PC-9 (cell line): ENCODE data around the gene P2RY8. TPM values are rescaled to one million over a fixed set of nuclear protein-coding genes. Genes with fewer than 3 reads are reported as not detected.

Source experiments
- BruUV-seq: library from RNA; stranded (reverse); fragments of 400-500 nt; replicated peaks from 2 replicates; lab custom pipeline; 2021; lab: Mats Ljungman, UMichigan
- CTCF ChIA-PET: fragments of 300-600 bp; sonication (Branson Sonifier 250); formaldehyde crosslinking; loops from one replicate; lab custom pipeline; 2022; ENCODE audit warnings: antibody characterized with exemption; lab: Charles Lee
- POLR2A ChIA-PET: fragments of 300-600 bp; sonication (Branson Sonifier 250); formaldehyde crosslinking; loops from one replicate; lab custom pipeline; 2022; ENCODE audit warnings: antibody characterized with exemption; ENCODE audit not compliant: unreplicated experiment; lab: Charles Lee
- DNase-seq, 2 experiments: peaks; one replicate each; pipeline versions ENCODE4 v3.0.0 to v3.0.0-alpha.2; 2015 to 2022; ENCODE audit warnings: mixed read lengths in 1 of 2
- H2AFZ ChIP-seq: fragments of 200-600 bp; sonication (generic); 2 replicates; pipeline ENCODE4 v1.8.1; 2017; ENCODE audit warnings: antibody characterized with exemption
- H3F3A ChIP-seq: fragments of 200-600 bp; sonication (generic); 2 replicates; pipeline ENCODE4 v1.8.1; 2017; ENCODE audit warnings: antibody characterized with exemption, mild to moderate bottlenecking, low read depth; ENCODE audit not compliant: insufficient read depth
- H3K27ac ChIP-seq: fragments of 200-600 bp; sonication (generic); 2 replicates; pipeline ENCODE4 v1.6.1; 2016; ENCODE audit warnings: mixed run types
- H3K27me3 ChIP-seq: fragments of 200-600 bp; sonication (generic); 2 replicates; pipeline ENCODE4 v1.6.1; 2016; ENCODE audit warnings: low read depth, mixed run types; ENCODE audit not compliant: insufficient read depth
- H3K36me3 ChIP-seq: fragments of 200-600 bp; sonication (generic); 2 replicates; pipeline ENCODE4 v1.6.1; 2016; ENCODE audit warnings: low read depth, mixed run types
- H3K4me1 ChIP-seq: fragments of 200-600 bp; sonication (generic); replicated peaks from 2 replicates; pipeline ENCODE4 v1.6.1; 2016; ENCODE audit warnings: mixed run types; ENCODE audit not compliant: insufficient read depth
- H3K4me2 ChIP-seq: fragments of 200-600 bp; sonication (generic); 2 replicates; pipeline ENCODE4 v1.6.1; 2017; ENCODE audit warnings: mixed run types
- H3K4me3 ChIP-seq: fragments of 200-600 bp; sonication (generic); 2 replicates; pipeline ENCODE4 v1.6.1; 2016; ENCODE audit warnings: mixed run types
- H3K79me2 ChIP-seq: fragments of 200-600 bp; sonication (generic); 2 replicates; pipeline ENCODE4 v1.6.1; 2017; ENCODE audit warnings: low read depth, mixed run types
- H3K9me2 ChIP-seq: fragments of 200-600 bp; sonication (generic); 2 replicates; pipeline ENCODE4 v1.8.1; 2017; ENCODE audit warnings: mild to moderate bottlenecking; ENCODE audit not compliant: insufficient read depth
- H3K9me3 ChIP-seq: fragments of 200-600 bp; sonication (generic); 2 replicates; pipeline ENCODE4 v1.8.1; 2016; ENCODE audit warnings: low read depth; ENCODE audit not compliant: insufficient read depth
- H4K20me1 ChIP-seq: fragments of 200-600 bp; sonication (generic); 2 replicates; pipeline ENCODE4 v1.8.1; 2017; ENCODE audit not compliant: insufficient read depth
- CTCF ChIP-seq: fragments of 200-600 bp; sonication (generic); conservative IDR thresholded peaks from 2 replicates; pipeline ENCODE4 v1.6.1; 2017; ENCODE audit warnings: mixed run types, antibody characterized with exemption, mild to moderate bottlenecking, moderate library complexity
- EZH2 ChIP-seq: fragments of 200-600 bp; sonication (generic); IDR thresholded peaks from 2 replicates; pipeline ENCODE4 v1.8.0; 2017; ENCODE audit warnings: antibody characterized with exemption, low read depth
- intact Hi-C: fragments of 100-400 bp; cut with micrococcal nuclease; formaldehyde crosslinking; loops from one replicate; pipeline ENCODE4 v1.10.0; 2022; ENCODE audit not compliant: unreplicated experiment
- total RNA-seq: library from RNA; stranded (reverse); gene quantifications from 2 replicates; pipeline ENCODE4 v1.2.3, GENCODE V29; 2021

P2RY8 gene
- total RNA-seq, 1 experiment from 2014 or later, result not detected

GRCh38 chrX:1516596-1517104 lies 20.3 kb downstream of the P2RY8 start:
- ChIA-PET CTCF (no interaction called here), POLR2A (no interaction called here)
- H3K27ac ChIP-seq, result no peak overlapping the region
- TF ChIP-seq EZH2, result no peak
- no peaks in the 10 kb centered on the region for H3K9me2 ChIP-seq
- no peaks in the 10 kb centered on the region for H3K4me1 ChIP-seq
- H3K27me3 ChIP-seq, result peaks cover 21% of the 10 kb centered on the region
- BruUV-seq, result no TSS peak
- no peaks in the 10 kb centered on the region for H3K36me3 ChIP-seq
- H3K9me3 ChIP-seq, result no peaks in the 10 kb centered on the region
- H3K79me2 ChIP-seq, result no peaks in the 10 kb centered on the region
- intact Hi-C loops, result no loop called here
- no peaks in the 10 kb centered on the region for H4K20me1 ChIP-seq
- no peak overlapping the region for H3K4me3 ChIP-seq
- no peak overlapping the region for H3K4me2 ChIP-seq
- no peaks in the 10 kb centered on the region for H3F3A ChIP-seq
- H2AFZ ChIP-seq, result no peak overlapping the region
- DNase-seq, result no peak

- H3K9me3 ChIP-seq, result no peaks in the 10 kb centered on the region
- H3K27ac ChIP-seq, result no peak overlapping the region
- ChIA-PET CTCF (no interaction called here), POLR2A (no interaction called here)
- H3K4me1 ChIP-seq, result no peaks in the 10 kb centered on the region
- H3K79me2 ChIP-seq, result no peaks in the 10 kb centered on the region
- intact Hi-C loops, result no loop called here
- H4K20me1 ChIP-seq, result no peaks in the 10 kb centered on the region
- TF ChIP-seq EZH2 (no peak), CTCF (no peak)
- H2AFZ ChIP-seq, result no peak overlapping the region
- peaks cover 55% of the 10 kb centered on the region for H3K27me3 ChIP-seq
- no peaks in the 10 kb centered on the region for H3F3A ChIP-seq
- H3K36me3 ChIP-seq, result no peaks in the 10 kb centered on the region
- no peak overlapping the region for H3K4me3 ChIP-seq
- H3K4me2 ChIP-seq, result no peak overlapping the region
- no peak for DNase-seq
- H3K9me2 ChIP-seq, result no peaks in the 10 kb centered on the region
- no TSS peak for BruUV-seq
Observed at GRCh38 chrX:1511829-1512228, 25.2 kb downstream of the P2RY8 start.

GRCh38 chrX:1511150-1511549 lies 25.8 kb downstream of the P2RY8 start:
- peaks cover 59% of the 10 kb centered on the region for H3K27me3 ChIP-seq
- H3K4me1 ChIP-seq, result no peaks in the 10 kb centered on the region
- no peaks in the 10 kb centered on the region for H3K79me2 ChIP-seq
- no peak for TF ChIP-seq EZH2
- no peak for TF ChIP-seq CTCF
- CTCF ChIA-PET, result no interaction called here
- DNase-seq, result no peak
- no peaks in the 10 kb centered on the region for H3K9me2 ChIP-seq
- POLR2A ChIA-PET, result no interaction called here
- H3K36me3 ChIP-seq, result no peaks in the 10 kb centered on the region
- H4K20me1 ChIP-seq, result no peaks in the 10 kb centered on the region
- no peak overlapping the region for H3K4me3 ChIP-seq
- no peak overlapping the region for H3K27ac ChIP-seq
- no TSS peak for BruUV-seq
- H3F3A ChIP-seq, result no peaks in the 10 kb centered on the region
- H2AFZ ChIP-seq, result no peak overlapping the region
- H3K9me3 ChIP-seq, result no peaks in the 10 kb centered on the region
- H3K4me2 ChIP-seq, result no peak overlapping the region
- intact Hi-C loops, result no loop called here
